ENCODE data around the gene ZNF185. TPM values are rescaled to one million over a fixed set of nuclear protein-coding genes. Genes with fewer than 3 reads are reported as not detected.
"Not testable (repeated sequence)": the region's sequence is repeated elsewhere in the genome, so short reads cannot be mapped to it uniquely, and the experiment has no call there.

Gene ZNF185
- total RNA-seq, 1 experiment from 2014 or later = 2.1 TPM

GRCh38 chrX:152907084-152907651 is 9.3 kb downstream of the ZNF185 start:
- Histone ChIP-seq H3K9me3 (ENCODE audit: low read depth, low read length, poor library complexity, severe bottlenecking) (no peaks in the 10 kb centered on the region), H3K27me3 (replicated peaks; ENCODE audit: insufficient read depth, low read depth, low read length, poor library complexity) (no peaks in the 10 kb centered on the region), H3K36me3 (ENCODE audit: insufficient read depth, low read length, poor library complexity, severe bottlenecking) (no peaks in the 10 kb centered on the region), H3K4me3 (ENCODE audit: low read depth, low read length, poor library complexity, severe bottlenecking) (no peak overlapping the region), H3K27ac (ENCODE audit: low read depth, low read length, poor library complexity, severe bottlenecking) (no peak overlapping the region), H3K4me1 (ENCODE audit: insufficient read depth, low read length, poor library complexity, severe bottlenecking) (no peaks in the 10 kb centered on the region)
- no peak for TF ChIP-seq EZH2 (IDR thresholded peaks at IDR 0.05; ENCODE audit: borderline replicate concordance, low read depth, low read length, poor library complexity, severe bottlenecking)
- TF ChIP-seq CTCF (conservative IDR thresholded peaks at IDR 0.05; ENCODE audit: low read depth, low read length) = no peak
- ChIA-PET POLR2A (ENCODE audit: low non-redundant PET) (no interaction called here), CTCF (no interaction called here)
- BruUV-seq (replicated peaks) = no TSS peak
- no peak for DNase-seq (ENCODE audit: low spot score)
- intact Hi-C loops (cut with micrococcal nuclease; ENCODE audit: unreplicated experiment) = no loop called here

GRCh38 chrX:152908486-152908885 is 10.6 kb downstream of the ZNF185 start:
- BruUV-seq (replicated peaks) = no TSS peak
- Histone ChIP-seq H3K27me3 (replicated peaks; ENCODE audit: insufficient read depth, low read depth, low read length, poor library complexity) (no peaks in the 10 kb centered on the region), H3K4me3 (ENCODE audit: low read depth, low read length, poor library complexity, severe bottlenecking) (no peak overlapping the region), H3K36me3 (ENCODE audit: insufficient read depth, low read length, poor library complexity, severe bottlenecking) (no peaks in the 10 kb centered on the region), H3K4me1 (ENCODE audit: insufficient read depth, low read length, poor library complexity, severe bottlenecking) (no peaks in the 10 kb centered on the region), H3K27ac (ENCODE audit: low read depth, low read length, poor library complexity, severe bottlenecking) (no peak overlapping the region), H3K9me3 (ENCODE audit: low read depth, low read length, poor library complexity, severe bottlenecking) (no peaks in the 10 kb centered on the region)
- ChIA-PET POLR2A (ENCODE audit: low non-redundant PET) (no interaction called here), CTCF (no interaction called here)
- DNase-seq (ENCODE audit: low spot score) = no peak
- no peak for TF ChIP-seq CTCF (conservative IDR thresholded peaks at IDR 0.05; ENCODE audit: low read depth, low read length)
- no peak for TF ChIP-seq EZH2 (IDR thresholded peaks at IDR 0.05; ENCODE audit: borderline replicate concordance, low read depth, low read length, poor library complexity, severe bottlenecking)
- intact Hi-C loops (cut with micrococcal nuclease; ENCODE audit: unreplicated experiment) = no loop called here

- CTCF ChIA-PET; intact Hi-C loops (cut with micrococcal nuclease; ENCODE audit: unreplicated experiment); DNase-seq (ENCODE audit: low spot score): not testable (repeated sequence)
Measured at GRCh38 chrX:152910018-152910417, 12.2 kb downstream of the ZNF185 start.

GRCh38 chrX:152912106-152912505 is 14.2 kb downstream of the ZNF185 start:
- peak; percentile 22 for DNase-seq (ENCODE audit: low spot score)
- ChIA-PET POLR2A (ENCODE audit: low non-redundant PET) (no interaction called here), CTCF (interaction anchor here (1.0 kb wide), 1 partner anchor 81 kb away, joined by 3 read pairs; the partner anchor contains the start of gene NSDHL)
- Histone ChIP-seq H3K4me3 (ENCODE audit: low read depth, low read length, poor library complexity, severe bottlenecking) (no peak overlapping the region), H3K4me1 (ENCODE audit: insufficient read depth, low read length, poor library complexity, severe bottlenecking) (no peaks in the 10 kb centered on the region), H3K27me3 (replicated peaks; ENCODE audit: insufficient read depth, low read depth, low read length, poor library complexity) (no peaks in the 10 kb centered on the region), H3K9me3 (ENCODE audit: low read depth, low read length, poor library complexity, severe bottlenecking) (no peaks in the 10 kb centered on the region), H3K27ac (ENCODE audit: low read depth, low read length, poor library complexity, severe bottlenecking) (no peak overlapping the region), H3K36me3 (ENCODE audit: insufficient read depth, low read length, poor library complexity, severe bottlenecking) (no peaks in the 10 kb centered on the region)
- TF ChIP-seq CTCF (conservative IDR thresholded peaks at IDR 0.05; ENCODE audit: low read depth, low read length) (peak; percentile 35; the same call in 1 of the 2 replicates), EZH2 (IDR thresholded peaks at IDR 0.05; ENCODE audit: borderline replicate concordance, low read depth, low read length, poor library complexity, severe bottlenecking) (no peak)
- intact Hi-C loops (cut with micrococcal nuclease; ENCODE audit: unreplicated experiment) = no loop called here
- no TSS peak for BruUV-seq (replicated peaks)

More at GRCh38 chrX:152910018-152910417, 12.2 kb downstream of the ZNF185 start:
- POLR2A ChIA-PET (ENCODE audit: low non-redundant PET); H3K27me3 ChIP-seq (replicated peaks; ENCODE audit: insufficient read depth, low read depth, low read length, poor library complexity); H3K36me3 ChIP-seq (ENCODE audit: insufficient read depth, low read length, poor library complexity, severe bottlenecking); BruUV-seq (replicated peaks); H3K4me1 ChIP-seq (ENCODE audit: insufficient read depth, low read length, poor library complexity, severe bottlenecking); H3K4me3 ChIP-seq (ENCODE audit: low read depth, low read length, poor library complexity, severe bottlenecking); H3K27ac ChIP-seq (ENCODE audit: low read depth, low read length, poor library complexity, severe bottlenecking); H3K9me3 ChIP-seq (ENCODE audit: low read depth, low read length, poor library complexity, severe bottlenecking): not testable (repeated sequence)
